HEK293 (cell line): ENCODE measurements around the gene TNFRSF9.

Experiments used
- FEZF1 ChIP-seq: fragments of 450-650 bp; formaldehyde crosslinking; IDR thresholded peaks from 2 replicates; pipeline ENCODE4 v1.5.1; 2016; ENCODE audit warnings: missing biosample characterization, missing genetic modification characterization
- GFI1B ChIP-seq: fragments of 450-650 bp; formaldehyde crosslinking; IDR thresholded peaks from 2 replicates; pipeline ENCODE4 v1.5.1; 2016; ENCODE audit warnings: missing biosample characterization, missing genetic modification characterization
- HOXA7 ChIP-seq: sonication (generic); formaldehyde crosslinking; IDR thresholded peaks from 2 replicates; pipeline ENCODE4 v1.8.1; 2022; ENCODE audit warnings: missing genetic modification reagents, borderline replicate concordance
- KLF10 ChIP-seq: fragments of 450-650 bp; IDR thresholded peaks from 2 replicates; pipeline ENCODE4 v1.5.1; 2018; ENCODE audit warnings: missing biosample characterization, mild to moderate bottlenecking, missing genetic modification characterization
- ZBTB17 ChIP-seq: fragments of 450-650 bp; formaldehyde crosslinking; IDR thresholded peaks from 2 replicates; pipeline ENCODE4 v1.5.1; 2016; ENCODE audit warnings: missing biosample characterization, missing genetic modification characterization
- ZNF112 ChIP-seq: fragments of 450-650 bp; formaldehyde crosslinking; IDR thresholded peaks from 2 replicates; pipeline ENCODE4 v1.5.0; 2017; ENCODE audit warnings: missing biosample characterization, missing genetic modification characterization
- ZNF133 ChIP-seq: fragments of 450-650 bp; formaldehyde crosslinking; IDR thresholded peaks from 2 replicates; pipeline ENCODE4 v1.5.1; 2016; ENCODE audit warnings: missing biosample characterization, missing genetic modification characterization
- ZNF211 ChIP-seq: fragments of 450-650 bp; formaldehyde crosslinking; IDR thresholded peaks from 2 replicates; pipeline ENCODE4 v1.5.1; 2016; ENCODE audit warnings: low read depth, missing biosample characterization, missing genetic modification characterization
- ZNF23 ChIP-seq: fragments of 450-650 bp; formaldehyde crosslinking; IDR thresholded peaks from 2 replicates; pipeline ENCODE4 v1.5.1; 2016; ENCODE audit warnings: missing biosample characterization, missing genetic modification characterization, borderline replicate concordance
- ZNF266 ChIP-seq: fragments of 450-650 bp; formaldehyde crosslinking; IDR thresholded peaks from 2 replicates; pipeline ENCODE4 v1.5.1; 2016; ENCODE audit warnings: missing biosample characterization, missing genetic modification characterization, low read depth
- ZNF292 ChIP-seq: fragments of 450-650 bp; formaldehyde crosslinking; IDR thresholded peaks from 2 replicates; pipeline ENCODE4 v1.5.1; 2016; ENCODE audit warnings: low read depth, missing biosample characterization, missing genetic modification characterization, borderline replicate concordance
- ZNF362 ChIP-seq: fragments of 450-650 bp; formaldehyde crosslinking; IDR thresholded peaks from 2 replicates; pipeline ENCODE4 v1.5.1; 2016; ENCODE audit warnings: missing biosample characterization, missing genetic modification characterization
- ZNF514 ChIP-seq: fragments of 450-650 bp; formaldehyde crosslinking; IDR thresholded peaks from 2 replicates; pipeline ENCODE4 v1.5.1; 2016; ENCODE audit warnings: missing biosample characterization, missing genetic modification characterization
- ZNF518A ChIP-seq: fragments of 450-650 bp; formaldehyde crosslinking; conservative IDR thresholded peaks from 2 replicates; pipeline ENCODE4 v1.5.1; 2016; ENCODE audit warnings: low read depth, missing biosample characterization, missing genetic modification characterization
- ZNF549 ChIP-seq: fragments of 450-650 bp; IDR thresholded peaks from 2 replicates; pipeline ENCODE4 v1.5.1; 2018; ENCODE audit warnings: missing biosample characterization, missing genetic modification characterization, mild to moderate bottlenecking, inconsistent platforms, moderate library complexity
- ZNF585B ChIP-seq: fragments of 450-650 bp; formaldehyde crosslinking; IDR thresholded peaks from 2 replicates; pipeline ENCODE4 v1.5.1; 2016; ENCODE audit warnings: missing biosample characterization, missing genetic modification characterization
- ZNF677 ChIP-seq: fragments of 450-650 bp; IDR thresholded peaks from 2 replicates; pipeline ENCODE4 v1.5.0; 2018; ENCODE audit warnings: missing biosample characterization, mild to moderate bottlenecking, missing genetic modification characterization, moderate library complexity
- ZNF701 ChIP-seq: fragments of 450-650 bp; formaldehyde crosslinking; IDR thresholded peaks from 2 replicates; pipeline ENCODE4 v1.5.1; 2016; ENCODE audit warnings: missing biosample characterization, missing genetic modification characterization
- ZNF837 ChIP-seq: fragments of 450-650 bp; formaldehyde crosslinking; IDR thresholded peaks from 2 replicates; pipeline ENCODE4 v1.5.1; 2016; ENCODE audit warnings: missing biosample characterization, missing genetic modification characterization
- TF ChIP-seq, protein P1 (sequence below): fragments of 450-650 bp; formaldehyde crosslinking; IDR thresholded peaks from 2 replicates; pipeline ENCODE4 v1.5.1; 2016; ENCODE audit warnings: missing biosample characterization, missing genetic modification characterization
- TF ChIP-seq, protein P2 (sequence below): fragments of 450-650 bp; formaldehyde crosslinking; IDR thresholded peaks from 2 replicates; pipeline ENCODE4 v1.5.1; 2016; ENCODE audit warnings: missing biosample characterization, missing genetic modification characterization
- TF ChIP-seq, protein P3 (sequence below): fragments of 450-650 bp; formaldehyde crosslinking; IDR thresholded peaks from 2 replicates; pipeline ENCODE4 v1.5.1; 2016; ENCODE audit warnings: missing biosample characterization, missing genetic modification characterization
- TF ChIP-seq, protein P4 (sequence below): fragments of 450-650 bp; formaldehyde crosslinking; IDR thresholded peaks from 2 replicates; pipeline ENCODE4 v1.5.1; 2017; ENCODE audit warnings: missing biosample characterization, mild to moderate bottlenecking, missing genetic modification characterization, moderate library complexity
- TF ChIP-seq, protein P5 (sequence below): fragments of 450-650 bp; formaldehyde crosslinking; IDR thresholded peaks from 2 replicates; pipeline ENCODE4 v1.5.1; 2016; ENCODE audit warnings: missing biosample characterization, missing genetic modification characterization

Gene TNFRSF9

GRCh38 chr1:7961216-7962013 is 20.8 kb upstream of the TNFRSF9 start, which contains the start of gene PARK7 (continued):
- TF ChIP-seq, protein P1, sequence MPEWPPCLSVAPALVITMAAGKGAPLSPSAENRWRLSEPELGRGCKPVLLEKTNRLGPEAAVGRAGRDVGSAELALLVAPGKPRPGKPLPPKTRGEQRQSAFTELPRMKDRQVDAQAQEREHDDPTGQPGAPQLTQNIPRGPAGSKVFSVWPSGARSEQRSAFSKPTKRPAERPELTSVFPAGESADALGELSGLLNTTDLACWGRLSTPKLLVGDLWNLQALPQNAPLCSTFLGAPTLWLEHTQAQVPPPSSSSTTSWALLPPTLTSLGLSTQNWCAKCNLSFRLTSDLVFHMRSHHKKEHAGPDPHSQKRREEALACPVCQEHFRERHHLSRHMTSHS: no peak
- TF ChIP-seq ZNF292 (tag by site-specific recombination) (no peak), ZNF211 (tag by site-specific recombination) (no peak), GFI1B (no peak), ZNF677 (tag by site-specific recombination) (no peak), ZNF133 (tag by site-specific recombination) (no peak), ZNF837 (tag by site-specific recombination) (no peak), ZBTB17 (tag by site-specific recombination) (peak; percentile 61), KLF10 (tag by site-specific recombination) (0 out of 2 replicates have a peak, but pooled peaks have one; percentile 48), ZNF549 (tag by site-specific recombination) (no peak), ZNF514 (tag by site-specific recombination) (no peak), ZNF701 (tag by site-specific recombination) (no peak), ZNF23 (tag by site-specific recombination) (no peak), ZNF112 (no peak), ZNF362 (peak; percentile 93), ZNF266 (tag by site-specific recombination) (no peak), ZNF518A (tag by site-specific recombination) (peak; percentile 63), FEZF1 (peak; percentile 74; the same call in 1 of the 2 replicates), ZNF585B (tag by site-specific recombination) (no peak), HOXA7 (CRISPR knock-in tag) (no peak)
- TF ChIP-seq, protein P2, sequence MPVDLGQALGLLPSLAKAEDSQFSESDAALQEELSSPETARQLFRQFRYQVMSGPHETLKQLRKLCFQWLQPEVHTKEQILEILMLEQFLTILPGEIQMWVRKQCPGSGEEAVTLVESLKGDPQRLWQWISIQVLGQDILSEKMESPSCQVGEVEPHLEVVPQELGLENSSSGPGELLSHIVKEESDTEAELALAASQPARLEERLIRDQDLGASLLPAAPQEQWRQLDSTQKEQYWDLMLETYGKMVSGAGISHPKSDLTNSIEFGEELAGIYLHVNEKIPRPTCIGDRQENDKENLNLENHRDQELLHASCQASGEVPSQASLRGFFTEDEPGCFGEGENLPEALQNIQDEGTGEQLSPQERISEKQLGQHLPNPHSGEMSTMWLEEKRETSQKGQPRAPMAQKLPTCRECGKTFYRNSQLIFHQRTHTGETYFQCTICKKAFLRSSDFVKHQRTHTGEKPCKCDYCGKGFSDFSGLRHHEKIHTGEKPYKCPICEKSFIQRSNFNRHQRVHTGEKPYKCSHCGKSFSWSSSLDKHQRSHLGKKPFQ (tag by site-specific recombination): peak; percentile 96
- TF ChIP-seq, protein P3, sequence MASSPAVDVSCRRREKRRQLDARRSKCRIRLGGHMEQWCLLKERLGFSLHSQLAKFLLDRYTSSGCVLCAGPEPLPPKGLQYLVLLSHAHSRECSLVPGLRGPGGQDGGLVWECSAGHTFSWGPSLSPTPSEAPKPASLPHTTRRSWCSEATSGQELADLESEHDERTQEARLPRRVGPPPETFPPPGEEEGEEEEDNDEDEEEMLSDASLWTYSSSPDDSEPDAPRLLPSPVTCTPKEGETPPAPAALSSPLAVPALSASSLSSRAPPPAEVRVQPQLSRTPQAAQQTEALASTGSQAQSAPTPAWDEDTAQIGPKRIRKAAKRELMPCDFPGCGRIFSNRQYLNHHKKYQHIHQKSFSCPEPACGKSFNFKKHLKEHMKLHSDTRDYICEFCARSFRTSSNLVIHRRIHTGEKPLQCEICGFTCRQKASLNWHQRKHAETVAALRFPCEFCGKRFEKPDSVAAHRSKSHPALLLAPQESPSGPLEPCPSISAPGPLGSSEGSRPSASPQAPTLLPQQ (tag by site-specific recombination): peak; percentile 92
- TF ChIP-seq, protein P4, sequence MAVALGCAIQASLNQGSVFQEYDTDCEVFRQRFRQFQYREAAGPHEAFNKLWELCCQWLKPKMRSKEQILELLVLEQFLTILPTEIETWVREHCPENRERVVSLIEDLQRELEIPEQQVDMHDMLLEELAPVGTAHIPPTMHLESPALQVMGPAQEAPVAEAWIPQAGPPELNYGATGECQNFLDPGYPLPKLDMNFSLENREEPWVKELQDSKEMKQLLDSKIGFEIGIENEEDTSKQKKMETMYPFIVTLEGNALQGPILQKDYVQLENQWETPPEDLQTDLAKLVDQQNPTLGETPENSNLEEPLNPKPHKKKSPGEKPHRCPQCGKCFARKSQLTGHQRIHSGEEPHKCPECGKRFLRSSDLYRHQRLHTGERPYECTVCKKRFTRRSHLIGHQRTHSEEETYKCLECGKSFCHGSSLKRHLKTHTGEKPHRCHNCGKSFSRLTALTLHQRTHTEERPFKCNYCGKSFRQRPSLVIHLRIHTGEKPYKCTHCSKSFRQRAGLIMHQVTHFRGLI (tag by site-specific recombination): no peak
- TF ChIP-seq, protein P5, sequence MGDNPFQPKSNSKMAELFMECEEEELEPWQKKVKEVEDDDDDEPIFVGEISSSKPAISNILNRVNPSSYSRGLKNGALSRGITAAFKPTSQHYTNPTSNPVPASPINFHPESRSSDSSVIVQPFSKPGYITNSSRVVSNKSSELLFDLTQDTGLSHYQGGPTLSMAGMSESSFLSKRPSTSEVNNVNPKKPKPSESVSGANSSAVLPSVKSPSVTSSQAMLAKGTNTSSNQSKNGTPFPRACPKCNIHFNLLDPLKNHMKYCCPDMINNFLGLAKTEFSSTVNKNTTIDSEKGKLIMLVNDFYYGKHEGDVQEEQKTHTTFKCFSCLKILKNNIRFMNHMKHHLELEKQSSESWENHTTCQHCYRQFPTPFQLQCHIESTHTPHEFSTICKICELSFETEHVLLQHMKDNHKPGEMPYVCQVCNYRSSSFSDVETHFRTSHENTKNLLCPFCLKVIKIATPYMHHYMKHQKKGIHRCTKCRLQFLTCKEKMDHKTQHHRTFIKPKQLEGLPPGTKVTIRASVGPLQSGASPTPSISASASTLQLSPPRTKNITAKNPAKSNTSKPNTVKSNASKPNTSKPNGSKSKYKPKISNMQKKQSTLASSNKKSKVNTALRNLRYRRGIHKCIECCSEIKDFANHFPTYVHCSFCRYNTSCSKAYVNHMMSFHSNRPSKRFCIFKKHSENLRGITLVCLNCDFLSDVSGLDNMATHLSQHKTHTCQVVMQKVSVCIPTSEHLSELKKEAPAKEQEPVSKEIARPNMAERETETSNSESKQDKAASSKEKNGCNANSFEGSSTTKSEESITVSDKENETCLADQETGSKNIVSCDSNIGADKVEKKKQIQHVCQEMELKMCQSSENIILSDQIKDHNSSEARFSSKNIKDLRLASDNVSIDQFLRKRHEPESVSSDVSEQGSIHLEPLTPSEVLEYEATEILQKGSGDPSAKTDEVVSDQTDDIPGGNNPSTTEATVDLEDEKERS (tag by site-specific recombination): no peak
